Measurements from ENCODE around the gene BPIFA1.

BPIFA1 gene

GRCh38 chr20:33280000-33280680, 44.3 kb downstream of the BPIFA1 start:
- Histone ChIP-seq H3K36me3 (ENCODE audit: control insufficient read depth, low read depth, low read length) (no peaks in the 10 kb centered on the region), H3K4me1 (ENCODE audit: control insufficient read depth, low read depth, low read length) (peaks cover 8% of the 10 kb centered on the region), H3K9me3 (ENCODE audit: control insufficient read depth, low read depth, low read length) (no peaks in the 10 kb centered on the region)

GRCh38 chr20:33280775-33281174, 45.0 kb downstream of the BPIFA1 start:
- Histone ChIP-seq H3K27me3 (ENCODE audit: control insufficient read depth, insufficient read depth, low read length) (no peaks in the 10 kb centered on the region), H3K9ac (ENCODE audit: low read length) (no peak overlapping the region), H3K9me3 (ENCODE audit: control insufficient read depth, low read depth, low read length) (no peaks in the 10 kb centered on the region), H3K4me3 (ENCODE audit: low read length) (no peak overlapping the region), H3K4me1 (ENCODE audit: control insufficient read depth, low read depth, low read length) (peaks cover 8% of the 10 kb centered on the region), H3K36me3 (ENCODE audit: control insufficient read depth, low read depth, low read length) (no peaks in the 10 kb centered on the region), H3K27ac (ENCODE audit: low read length) (no peak overlapping the region)

More at GRCh38 chr20:33280000-33280680, 44.3 kb downstream of the BPIFA1 start:
- no peak overlapping the region for H3K9ac ChIP-seq (ENCODE audit: low read length)
- H3K27me3 ChIP-seq (ENCODE audit: control insufficient read depth, insufficient read depth, low read length) = no peaks in the 10 kb centered on the region
- H3K4me3 ChIP-seq (ENCODE audit: low read length) = no peak overlapping the region
- H3K27ac ChIP-seq (ENCODE audit: low read length) = no peak overlapping the region

- no peak overlapping the region for H3K9ac ChIP-seq (ENCODE audit: low read length)
- H3K27ac ChIP-seq (ENCODE audit: low read length) = no peak overlapping the region
- H3K9me3 ChIP-seq (ENCODE audit: control insufficient read depth, low read depth, low read length) = no peaks in the 10 kb centered on the region
- H3K4me3 ChIP-seq (ENCODE audit: low read length) = no peak overlapping the region
- no peaks in the 10 kb centered on the region for H3K27me3 ChIP-seq (ENCODE audit: control insufficient read depth, insufficient read depth, low read length)
- H3K4me1 ChIP-seq (ENCODE audit: control insufficient read depth, low read depth, low read length) = peaks cover 8% of the 10 kb centered on the region
- H3K36me3 ChIP-seq (ENCODE audit: control insufficient read depth, low read depth, low read length) = no peaks in the 10 kb centered on the region
These were observed 45.9 kb downstream of the BPIFA1 start for GRCh38 chr20:33281550-33282146.

GRCh38 chr20:33282196-33282934, 46.6 kb downstream of the BPIFA1 start:
- peaks cover 8% of the 10 kb centered on the region for H3K4me1 ChIP-seq (ENCODE audit: control insufficient read depth, low read depth, low read length)
- no peak overlapping the region for H3K4me3 ChIP-seq (ENCODE audit: low read length)
- H3K27me3 ChIP-seq (ENCODE audit: control insufficient read depth, insufficient read depth, low read length) = no peaks in the 10 kb centered on the region
- H3K9me3 ChIP-seq (ENCODE audit: control insufficient read depth, low read depth, low read length) = no peaks in the 10 kb centered on the region
- H3K9ac ChIP-seq (ENCODE audit: low read length) = no peak overlapping the region
- no peaks in the 10 kb centered on the region for H3K36me3 ChIP-seq (ENCODE audit: control insufficient read depth, low read depth, low read length)
- no peak overlapping the region for H3K27ac ChIP-seq (ENCODE audit: low read length)

GRCh38 chr20:33282991-33283555, 47.3 kb downstream of the BPIFA1 start, which contains the start of gene BPIFB1:
BPIFB1 (plus strand) TSS chr20:33283214; CDS start chr20:33286074, 2,860 bp downstream.
- no peak within 1 kb of the TSS for H3K4me3 ChIP-seq (ENCODE audit: low read length)
- H3K27ac ChIP-seq (ENCODE audit: low read length) = no peak within 1 kb of the TSS
- no peaks in the 10 kb centered on the region for H3K27me3 ChIP-seq (ENCODE audit: control insufficient read depth, insufficient read depth, low read length)
- no peak within 1 kb of the TSS for H3K9ac ChIP-seq (ENCODE audit: low read length)
- no peaks in the 10 kb centered on the region for H3K9me3 ChIP-seq (ENCODE audit: control insufficient read depth, low read depth, low read length)
- H3K36me3 ChIP-seq (ENCODE audit: control insufficient read depth, low read depth, low read length) = no peaks in the 10 kb centered on the region
- H3K4me1 ChIP-seq (ENCODE audit: control insufficient read depth, low read depth, low read length) = peaks cover 2% of the 10 kb centered on the region

GRCh38 chr20:33284284-33284683, 48.5 kb downstream of the BPIFA1 start:
- H3K36me3 ChIP-seq (ENCODE audit: control insufficient read depth, low read depth, low read length) = no peaks in the 10 kb centered on the region
- no peaks in the 10 kb centered on the region for H3K27me3 ChIP-seq (ENCODE audit: control insufficient read depth, insufficient read depth, low read length)
- no peak overlapping the region for H3K9ac ChIP-seq (ENCODE audit: low read length)
- no peak overlapping the region for H3K27ac ChIP-seq (ENCODE audit: low read length)
- no peaks in the 10 kb centered on the region for H3K9me3 ChIP-seq (ENCODE audit: control insufficient read depth, low read depth, low read length)
- no peaks in the 10 kb centered on the region for H3K4me1 ChIP-seq (ENCODE audit: control insufficient read depth, low read depth, low read length)
- H3K4me3 ChIP-seq (ENCODE audit: low read length) = no peak overlapping the region

GRCh38 chr20:33284937-33285336, 49.1 kb downstream of the BPIFA1 start:
- no peak overlapping the region for H3K4me3 ChIP-seq (ENCODE audit: low read length)
- no peaks in the 10 kb centered on the region for H3K27me3 ChIP-seq (ENCODE audit: control insufficient read depth, insufficient read depth, low read length)
- no peaks in the 10 kb centered on the region for H3K4me1 ChIP-seq (ENCODE audit: control insufficient read depth, low read depth, low read length)
- no peaks in the 10 kb centered on the region for H3K36me3 ChIP-seq (ENCODE audit: control insufficient read depth, low read depth, low read length)
- H3K9me3 ChIP-seq (ENCODE audit: control insufficient read depth, low read depth, low read length) = no peaks in the 10 kb centered on the region
- no peak overlapping the region for H3K9ac ChIP-seq (ENCODE audit: low read length)
- no peak overlapping the region for H3K27ac ChIP-seq (ENCODE audit: low read length)

GRCh38 chr20:33285861-33286495, 50.2 kb downstream of the BPIFA1 start:
- H3K36me3 ChIP-seq (ENCODE audit: control insufficient read depth, low read depth, low read length) = no peaks in the 10 kb centered on the region
- no peak overlapping the region for H3K27ac ChIP-seq (ENCODE audit: low read length)
- no peak overlapping the region for H3K4me3 ChIP-seq (ENCODE audit: low read length)
- no peaks in the 10 kb centered on the region for H3K27me3 ChIP-seq (ENCODE audit: control insufficient read depth, insufficient read depth, low read length)
- H3K9me3 ChIP-seq (ENCODE audit: control insufficient read depth, low read depth, low read length) = no peaks in the 10 kb centered on the region
- no peak overlapping the region for H3K9ac ChIP-seq (ENCODE audit: low read length)
- no peaks in the 10 kb centered on the region for H3K4me1 ChIP-seq (ENCODE audit: control insufficient read depth, low read depth, low read length)

- no peaks in the 10 kb centered on the region for H3K4me1 ChIP-seq (ENCODE audit: control insufficient read depth, low read depth, low read length)
- H3K4me3 ChIP-seq (ENCODE audit: low read length) = no peak overlapping the region
- H3K9ac ChIP-seq (ENCODE audit: low read length) = no peak overlapping the region
- H3K27ac ChIP-seq (ENCODE audit: low read length) = no peak overlapping the region
- H3K36me3 ChIP-seq (ENCODE audit: control insufficient read depth, low read depth, low read length) = no peaks in the 10 kb centered on the region
- no peaks in the 10 kb centered on the region for H3K9me3 ChIP-seq (ENCODE audit: control insufficient read depth, low read depth, low read length)
- no peaks in the 10 kb centered on the region for H3K27me3 ChIP-seq (ENCODE audit: control insufficient read depth, insufficient read depth, low read length)
These were observed 52.1 kb downstream of the BPIFA1 start for GRCh38 chr20:33287884-33288283.

GRCh38 chr20:33290852-33291251, 55.1 kb downstream of the BPIFA1 start:
- no peaks in the 10 kb centered on the region for H3K9me3 ChIP-seq (ENCODE audit: control insufficient read depth, low read depth, low read length)
- H3K4me3 ChIP-seq (ENCODE audit: low read length) = no peak overlapping the region
- no peaks in the 10 kb centered on the region for H3K36me3 ChIP-seq (ENCODE audit: control insufficient read depth, low read depth, low read length)
- no peak overlapping the region for H3K9ac ChIP-seq (ENCODE audit: low read length)
- no peaks in the 10 kb centered on the region for H3K4me1 ChIP-seq (ENCODE audit: control insufficient read depth, low read depth, low read length)
- no peaks in the 10 kb centered on the region for H3K27me3 ChIP-seq (ENCODE audit: control insufficient read depth, insufficient read depth, low read length)
- H3K27ac ChIP-seq (ENCODE audit: low read length) = no peak overlapping the region

GRCh38 chr20:33291416-33291815, 55.6 kb downstream of the BPIFA1 start:
- Histone ChIP-seq H3K4me1 (ENCODE audit: control insufficient read depth, low read depth, low read length) (no peaks in the 10 kb centered on the region), H3K27me3 (ENCODE audit: control insufficient read depth, insufficient read depth, low read length) (no peaks in the 10 kb centered on the region), H3K36me3 (ENCODE audit: control insufficient read depth, low read depth, low read length) (no peaks in the 10 kb centered on the region), H3K4me3 (ENCODE audit: low read length) (no peak overlapping the region), H3K27ac (ENCODE audit: low read length) (no peak overlapping the region), H3K9me3 (ENCODE audit: control insufficient read depth, low read depth, low read length) (no peaks in the 10 kb centered on the region), H3K9ac (ENCODE audit: low read length) (no peak overlapping the region)
